GM21360 (cell line): Measurements from ENCODE around the gene MGLL.
A peak's percentile ranks its signal among the peaks of the same experiment; 100 is the strongest.

Experiments
- ATAC-seq: cut with Tn5 transposase; IDR thresholded peaks from one replicate; pipeline ENCODE4 v1.9.1; 2021; ENCODE audit warnings: mild to moderate bottlenecking, moderate library complexity; ENCODE audit not compliant: unreplicated experiment

MGLL gene

DNA sequence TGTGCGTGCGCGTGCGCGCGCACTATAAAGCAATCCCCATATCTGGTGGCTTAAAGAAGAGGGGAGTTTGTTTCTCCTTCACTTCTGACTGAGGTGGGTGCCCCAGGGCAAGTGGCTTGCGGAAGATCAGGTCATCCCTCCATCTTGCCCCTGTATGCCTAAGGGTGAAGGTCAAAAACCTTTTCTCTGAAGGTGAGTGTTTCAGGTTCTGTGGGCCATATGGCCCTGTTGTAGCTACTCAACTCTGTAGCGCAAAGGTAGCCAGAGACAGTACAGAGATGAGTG, 144.1 kb downstream of the MGLL start:
- no peak for ATAC-seq

DNA sequence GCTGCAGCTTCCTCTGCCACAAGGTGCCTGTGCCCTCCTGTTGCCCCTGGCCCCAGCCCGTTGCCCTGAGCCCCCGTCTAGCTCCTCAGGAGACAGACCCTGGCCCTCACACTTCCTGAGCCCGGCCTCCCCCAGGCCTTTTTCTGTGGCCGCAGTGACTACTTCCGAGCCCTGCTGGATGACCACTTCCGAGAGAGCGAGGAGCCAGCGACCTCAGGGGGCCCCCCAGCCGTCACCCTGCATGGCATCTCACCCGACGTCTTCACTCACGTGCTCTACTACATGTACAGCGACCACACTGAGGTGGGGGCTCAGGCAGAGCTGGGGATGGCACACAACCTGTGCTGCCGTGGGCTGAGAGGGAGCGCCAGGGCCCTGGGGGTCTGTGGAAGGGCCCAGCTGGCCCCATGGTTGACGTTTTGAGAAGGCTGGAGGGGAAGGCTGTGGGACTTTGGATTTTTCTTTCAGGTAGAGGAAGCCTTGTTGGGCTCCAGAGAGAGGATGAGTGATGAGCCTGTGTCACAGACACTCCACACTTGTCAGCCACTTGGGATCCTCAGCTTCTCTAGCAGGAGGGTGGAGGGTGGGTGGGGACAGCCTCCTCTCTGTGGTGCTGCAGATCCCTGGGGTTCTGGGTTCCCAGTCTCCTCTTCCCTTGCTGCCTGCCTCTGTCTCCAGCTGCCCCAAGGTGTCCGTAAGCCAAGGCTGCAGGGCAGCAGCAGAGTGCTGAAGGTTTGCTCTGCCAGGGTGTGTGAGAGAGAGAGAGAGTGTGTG, 144.6 kb downstream of the MGLL start:
- no peak for ATAC-seq

DNA sequence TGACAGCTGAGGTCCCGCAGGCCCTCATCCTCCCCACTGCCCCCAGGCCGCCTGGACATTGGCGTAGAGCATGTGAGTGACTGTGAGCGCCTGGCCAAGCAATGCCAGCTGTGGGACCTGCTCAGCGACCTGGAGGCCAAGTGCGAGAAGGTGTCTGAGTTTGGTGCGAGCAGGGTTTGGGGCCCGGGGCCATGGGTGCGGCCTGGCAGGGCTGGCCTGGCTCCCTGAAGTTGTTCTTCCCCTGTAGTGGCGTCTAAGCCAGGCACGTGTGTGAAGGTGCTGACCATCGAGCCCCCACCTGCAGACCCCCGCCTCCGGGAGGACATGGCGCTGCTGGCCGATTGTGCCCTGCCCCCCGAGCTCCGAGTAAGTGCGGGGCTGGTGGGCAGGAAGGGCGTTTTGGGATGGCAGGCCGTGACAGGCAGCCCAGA, 145.4 kb downstream of the MGLL start:
- ATAC-seq: no peak

DNA sequence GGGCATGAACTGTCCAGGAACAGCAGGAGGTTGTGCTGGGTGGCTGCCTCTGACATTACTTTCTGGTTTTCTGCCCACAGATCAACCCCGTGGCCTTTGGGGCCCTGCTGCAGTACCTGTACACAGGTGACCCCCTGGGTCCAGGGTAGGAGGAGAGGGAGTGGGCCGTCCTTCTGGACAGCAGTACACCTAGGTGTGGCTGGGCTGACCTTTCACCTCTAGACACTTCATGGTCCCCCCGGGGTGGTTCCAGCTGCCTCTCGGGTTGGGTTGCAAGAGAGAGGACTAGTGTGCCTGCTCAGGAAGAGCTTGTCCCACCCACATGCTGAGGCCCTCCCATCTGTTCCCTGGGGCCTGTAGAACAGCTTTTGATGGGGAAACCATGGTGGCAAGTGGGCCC, 145.9 kb downstream of the MGLL start:
- ATAC-seq: no peak

DNA sequence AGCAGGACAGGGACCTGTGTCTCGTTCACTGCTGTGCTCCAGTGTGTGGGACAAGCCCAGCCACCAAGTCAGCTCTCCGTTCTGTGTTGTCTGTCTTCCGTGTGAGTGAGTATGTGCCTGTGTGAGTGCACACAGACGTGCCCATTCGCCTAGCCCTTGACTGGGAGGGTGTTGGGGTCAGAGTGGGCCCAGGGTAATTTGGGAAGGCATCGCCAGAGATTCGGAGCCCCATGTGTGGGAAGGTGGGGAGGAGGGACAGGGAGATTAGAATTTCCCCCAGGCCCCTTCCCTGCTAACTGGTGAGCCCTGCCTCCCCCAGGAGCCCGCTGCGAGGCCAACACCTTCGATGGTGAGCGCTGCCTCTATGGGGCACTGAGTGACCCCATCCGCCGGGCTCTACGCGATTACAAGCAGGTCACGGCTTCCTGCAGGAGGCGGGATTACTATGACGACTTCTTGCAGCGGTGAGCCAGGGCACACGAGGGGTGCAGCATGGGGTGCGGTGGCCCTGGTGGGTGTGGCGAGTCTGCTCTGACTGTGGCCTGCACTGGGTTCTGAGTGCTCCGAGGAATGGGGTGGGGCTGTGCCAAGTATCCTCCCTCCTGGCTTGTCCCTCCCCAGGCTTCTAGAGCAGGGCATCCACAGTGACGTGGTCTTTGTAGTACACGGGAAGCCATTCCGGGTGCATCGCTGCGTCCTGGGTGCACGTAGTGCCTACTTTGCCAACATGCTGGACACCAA, 146.5 kb downstream of the MGLL start:
- no peak for ATAC-seq

DNA sequence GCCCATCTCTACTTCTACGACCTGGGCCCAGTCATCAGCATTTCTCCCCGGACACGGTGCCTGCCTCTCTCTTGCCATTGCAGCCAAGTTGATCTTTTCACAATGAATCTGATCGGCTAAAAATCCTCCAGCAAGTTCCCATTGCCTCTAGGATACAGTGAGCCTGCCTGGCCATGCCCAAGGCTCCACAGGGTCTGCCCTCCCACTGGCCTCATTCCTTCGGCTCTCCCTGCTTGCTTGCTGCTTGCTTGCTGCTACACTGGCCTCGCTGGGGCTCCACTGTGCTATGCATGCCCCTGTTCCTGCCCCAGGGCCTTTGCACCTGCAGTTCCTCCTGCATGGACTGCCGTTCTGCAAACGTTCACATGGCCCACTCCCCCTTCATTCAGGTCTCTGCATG, 147.5 kb downstream of the MGLL start:
- ATAC-seq: no peak

DNA sequence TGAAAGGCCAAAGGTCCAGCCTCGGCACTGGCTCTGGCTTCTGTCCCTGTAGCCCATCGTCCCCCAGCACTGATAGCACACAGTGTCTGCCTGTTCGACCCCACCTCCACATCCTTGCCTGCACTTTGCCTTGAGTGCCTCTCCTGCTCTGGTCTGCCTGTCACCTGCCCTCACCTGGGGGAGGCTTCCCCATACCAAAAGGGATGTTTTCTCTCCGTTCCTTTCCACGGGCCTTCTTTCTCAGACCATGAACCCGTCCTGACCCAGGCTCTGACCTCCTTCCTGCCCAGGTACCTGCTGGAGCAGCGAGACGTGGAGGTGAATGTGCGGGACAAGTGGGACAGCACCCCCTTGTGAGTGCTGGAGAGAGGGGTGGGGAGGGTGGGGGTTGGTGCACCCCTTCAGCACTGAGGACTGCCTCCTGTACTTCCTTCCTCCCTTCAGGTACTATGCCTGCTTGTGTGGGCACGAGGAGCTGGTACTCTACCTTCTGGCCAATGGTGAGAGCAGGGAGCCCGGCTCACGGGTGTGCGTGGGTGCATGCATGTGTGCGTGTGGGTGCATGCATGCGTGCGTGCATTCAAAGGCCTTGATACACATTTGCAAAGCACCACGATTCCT, 148.1 kb downstream of the MGLL start:
- ATAC-seq: no peak

DNA sequence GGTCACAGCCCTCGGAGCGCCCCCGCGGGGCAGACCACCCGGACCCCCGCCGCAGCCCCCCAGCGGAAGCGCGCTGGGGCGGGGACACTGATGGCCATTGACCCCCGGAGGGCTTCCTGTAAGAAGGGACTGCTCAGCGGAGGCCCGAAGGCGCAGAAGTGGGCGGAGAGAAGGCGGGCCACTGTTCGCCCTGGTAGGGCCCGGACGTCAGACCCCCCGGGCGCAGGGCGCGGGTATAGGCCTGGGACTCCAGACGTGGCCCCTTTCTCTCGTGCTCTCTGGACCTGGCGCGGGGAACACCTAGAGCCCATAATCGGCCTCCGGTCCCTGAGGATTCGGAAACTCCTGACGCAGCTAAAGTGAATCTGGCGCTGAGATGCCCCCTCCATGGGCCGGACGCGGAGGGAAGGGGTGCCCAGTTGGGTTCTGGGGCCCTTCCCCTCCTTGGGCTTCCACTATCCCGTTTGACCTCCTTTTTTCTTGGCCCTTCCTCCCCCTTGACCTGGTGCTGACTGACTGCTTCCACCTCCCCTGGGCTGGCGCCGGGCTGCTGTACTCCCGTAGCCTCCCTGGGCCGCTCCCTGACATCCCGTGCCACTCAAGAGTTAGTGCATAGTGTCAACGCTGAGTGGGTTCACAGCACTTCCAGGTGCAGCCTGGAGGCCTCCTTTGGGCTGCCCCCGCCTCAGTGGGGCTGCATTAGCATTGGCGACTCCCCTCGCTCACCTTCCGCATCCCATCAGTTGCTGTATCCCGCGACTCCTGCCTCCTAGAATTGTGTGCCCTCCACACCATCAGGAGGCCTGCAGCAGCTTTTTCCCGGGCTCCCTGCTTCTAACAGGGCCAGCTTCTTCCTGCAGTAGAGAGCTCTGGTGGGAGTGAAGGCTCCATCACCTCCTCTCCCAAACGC, 148.9 kb downstream of the MGLL start:
- ATAC-seq: peak; percentile 33

DNA sequence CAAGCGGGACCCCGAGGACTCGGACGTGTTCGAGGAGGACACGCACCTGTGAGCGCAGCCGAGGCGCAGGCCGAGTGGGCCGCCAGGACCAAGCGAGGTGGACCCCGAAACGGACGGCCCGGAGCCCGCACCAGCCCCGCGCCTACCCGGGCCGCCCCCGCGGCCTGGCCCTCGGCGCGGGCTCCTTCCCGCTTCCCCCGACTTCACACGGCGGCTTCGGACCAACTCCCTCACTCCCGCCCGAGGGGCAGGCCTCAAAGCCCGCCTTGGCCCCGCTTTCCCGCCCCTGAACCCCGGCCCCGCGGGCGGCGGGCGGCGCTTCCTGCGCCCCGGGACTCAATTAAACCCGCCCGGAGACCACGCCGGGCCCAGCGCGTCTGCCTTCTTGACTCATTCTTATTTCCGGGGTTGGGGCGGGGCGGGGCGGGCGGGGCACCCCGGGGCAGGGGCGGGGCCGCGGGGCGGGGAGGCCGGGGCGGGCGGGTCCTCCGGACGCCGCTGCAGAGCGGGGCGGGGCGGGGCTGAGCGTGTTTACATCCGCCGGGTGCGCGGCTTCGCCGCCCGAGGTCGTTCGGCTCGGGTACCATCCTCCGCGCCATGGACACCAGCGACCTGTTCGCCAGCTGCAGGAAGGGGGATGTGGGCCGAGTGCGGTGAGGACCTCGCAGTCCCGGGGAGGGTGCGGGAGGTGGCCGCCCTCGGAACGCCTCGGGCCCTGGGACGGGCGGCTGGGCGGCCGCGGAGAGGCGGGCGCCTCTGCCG, 149.7 kb downstream of the MGLL start, which contains the start of gene ABTB1:
TSS of gene ABTB1 (plus strand) at position 524 of the 762 bp plus-strand sequence. CDS start at position 598, 74 bp downstream.
- peak; percentile 60 for ATAC-seq

DNA sequence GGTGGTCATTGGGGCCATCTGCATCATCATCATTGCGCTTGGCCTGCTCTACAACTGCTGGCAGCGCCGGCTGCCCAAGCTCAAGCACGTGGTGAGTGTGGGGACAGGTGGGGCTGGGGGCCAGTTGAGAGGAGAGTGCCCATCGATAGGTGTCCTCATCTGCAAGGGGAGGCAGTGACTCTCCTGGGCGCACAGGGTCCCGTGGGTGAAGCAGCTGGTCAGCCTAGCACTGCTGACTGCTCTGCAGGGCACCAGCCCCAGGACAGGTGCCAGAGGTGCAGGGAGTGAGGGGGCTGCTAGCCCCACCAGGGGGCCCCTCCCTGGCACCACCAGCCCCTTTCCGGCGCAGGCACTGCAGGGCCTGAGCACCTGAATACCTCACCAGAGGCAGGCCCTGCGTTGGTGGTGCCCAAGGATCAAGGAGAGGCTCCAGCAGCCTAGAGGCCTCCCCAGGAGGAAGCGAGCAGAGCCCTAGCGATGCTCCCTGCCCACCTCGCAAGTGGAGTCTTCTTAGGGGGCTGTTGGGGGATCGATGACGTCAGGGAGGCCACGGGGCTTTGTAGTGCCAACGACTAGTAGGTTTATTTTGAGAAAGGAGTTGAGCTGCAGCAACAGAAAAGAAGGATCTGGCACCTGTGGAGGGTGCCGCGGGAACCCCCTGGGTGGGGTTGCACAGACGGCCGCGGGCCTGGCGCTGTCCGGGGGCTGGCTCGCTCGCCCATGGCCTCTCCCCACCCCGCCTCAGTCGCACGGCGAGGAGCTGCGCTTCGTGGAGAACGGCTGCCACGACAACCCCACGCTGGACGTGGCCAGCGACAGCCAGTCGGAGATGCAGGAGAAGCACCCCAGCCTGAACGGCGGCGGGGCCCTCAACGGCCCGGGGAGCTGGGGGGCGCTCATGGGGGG, 150.5 kb downstream of the MGLL start:
- ATAC-seq: peak; percentile 13

DNA sequence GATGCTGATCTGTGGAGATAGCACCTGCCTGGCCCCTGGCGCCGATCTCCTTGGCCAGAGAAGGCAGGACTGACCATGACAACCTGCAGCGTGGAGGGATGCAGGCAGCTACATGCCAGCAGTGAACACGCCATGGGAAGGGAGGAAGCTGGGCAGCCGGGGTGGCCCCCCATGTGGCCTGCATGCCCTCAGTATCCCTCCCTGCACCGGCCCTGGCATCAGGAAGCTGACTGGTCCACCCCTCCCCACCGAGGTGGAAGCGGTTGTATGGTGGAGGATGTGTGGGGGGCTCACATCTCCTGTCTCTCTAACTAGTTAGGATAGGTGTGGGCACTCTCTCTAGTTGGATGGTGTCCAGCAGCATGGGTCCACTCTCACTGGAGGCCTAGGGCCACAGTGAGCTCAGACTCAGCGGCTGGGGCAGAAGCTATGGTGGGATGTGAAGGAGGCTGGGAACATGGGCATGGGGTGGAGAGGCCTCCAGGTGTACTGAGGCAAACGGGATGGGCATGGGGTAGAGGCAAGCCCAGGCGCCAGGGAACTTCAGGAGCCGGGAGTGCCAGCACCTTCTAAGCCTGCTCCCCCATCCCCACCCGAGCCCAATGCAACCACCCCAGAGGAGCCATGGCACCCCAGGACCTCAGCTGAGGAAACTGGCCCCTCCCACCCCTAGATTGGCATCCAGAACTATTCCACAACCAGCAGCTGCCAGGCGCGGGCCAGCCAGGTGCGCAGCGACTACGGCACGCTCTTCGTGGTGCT, 151.4 kb downstream of the MGLL start:
- no peak for ATAC-seq

DNA sequence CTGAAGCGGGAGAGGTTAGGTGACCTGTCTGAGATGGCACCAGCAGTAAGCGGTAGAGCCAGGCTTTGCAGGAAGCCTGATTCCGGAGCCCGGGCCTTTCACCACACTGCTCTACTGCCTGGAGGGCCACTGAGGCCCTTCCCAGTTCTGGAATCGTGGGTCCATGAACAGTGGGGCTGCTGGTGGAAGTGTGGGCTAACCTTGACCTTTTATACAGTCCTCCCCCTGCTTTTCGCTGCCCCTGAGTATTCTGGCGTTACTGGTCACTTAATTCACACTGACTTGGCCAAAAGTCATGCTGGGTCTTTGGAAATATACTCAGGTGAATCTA, 152.1 kb downstream of the MGLL start:
- no peak for ATAC-seq

DNA sequence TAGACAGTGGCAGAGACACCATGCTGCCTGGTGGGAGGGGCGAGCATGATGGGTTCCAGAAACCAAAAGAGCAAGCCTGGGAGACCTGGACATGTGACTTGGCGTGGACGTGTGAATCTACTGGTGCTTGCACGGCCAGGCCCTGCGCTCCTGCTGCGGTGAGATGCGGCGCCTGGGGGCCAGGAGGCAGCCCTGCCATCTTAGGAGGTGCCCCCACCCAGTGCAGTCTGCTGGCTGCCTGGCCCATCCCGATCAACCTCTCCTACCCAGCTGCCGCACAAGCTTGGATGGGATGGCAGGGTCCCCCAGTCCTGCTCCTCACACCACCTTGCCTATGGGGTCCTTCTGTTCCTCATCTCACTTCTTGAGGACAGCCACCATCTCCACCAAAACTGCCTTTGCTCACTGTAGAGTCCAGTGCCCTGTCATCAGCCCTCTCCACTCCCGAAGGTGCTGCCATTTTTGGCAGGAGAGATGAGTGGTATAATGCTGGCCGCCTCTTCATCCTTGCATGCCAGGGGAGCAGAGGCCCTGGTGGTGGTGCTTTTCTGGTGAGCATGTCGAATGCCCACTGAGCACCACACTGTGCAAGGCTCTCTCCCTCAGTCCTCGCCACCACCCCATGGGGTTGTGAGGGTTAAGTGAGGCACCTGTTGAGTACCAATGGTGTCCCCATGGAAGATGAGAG, 152.6 kb downstream of the MGLL start:
- ATAC-seq: no peak

DNA sequence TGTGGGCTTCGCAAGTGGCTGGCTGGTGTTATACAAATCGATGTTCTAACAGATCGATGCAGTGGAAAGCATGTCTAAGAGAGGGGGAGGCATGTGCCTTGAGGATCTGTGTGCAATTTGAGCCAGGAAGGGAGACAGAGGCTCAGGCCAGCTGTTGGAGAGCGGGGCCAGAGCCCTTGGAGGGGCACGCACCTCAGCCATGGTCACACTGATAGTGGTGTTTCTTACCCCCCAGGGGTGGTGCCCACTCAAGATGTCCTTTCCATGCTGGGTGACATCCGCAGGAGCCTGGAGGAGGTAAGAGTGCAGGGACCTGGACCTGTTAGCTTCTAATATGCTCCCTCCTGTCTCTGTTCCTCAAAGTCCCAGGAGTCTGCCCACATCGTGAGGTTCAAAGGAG, 153.4 kb downstream of the MGLL start:
- ATAC-seq: no peak

DNA sequence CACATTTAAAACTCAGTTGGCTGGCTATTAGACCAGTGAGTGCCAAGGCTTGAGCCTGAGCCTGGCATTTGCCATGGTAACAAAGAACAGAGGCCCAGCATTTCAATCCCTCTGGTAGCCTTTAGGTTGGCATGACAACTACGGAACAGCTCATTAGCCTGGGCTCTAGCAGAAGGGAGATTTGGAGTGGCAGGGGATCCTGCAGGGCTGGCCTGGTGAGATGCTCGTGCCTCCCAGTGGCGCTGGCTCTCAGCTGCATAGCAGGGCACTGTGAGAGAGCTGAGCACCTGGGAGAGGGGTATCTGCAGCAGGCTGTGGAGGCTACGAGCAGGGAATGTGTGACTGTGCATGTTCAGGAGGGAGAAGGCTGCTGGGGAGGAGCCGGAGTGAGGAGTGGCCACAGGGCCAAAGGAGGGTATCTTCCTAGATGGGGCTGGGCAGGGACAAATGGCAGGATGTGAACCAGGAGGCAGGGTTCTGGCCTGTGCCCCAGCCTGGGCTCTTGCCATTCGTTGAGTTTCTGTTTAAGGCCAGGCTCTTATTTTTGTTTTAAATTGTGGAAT, 155.1 kb downstream of the MGLL start:
- no peak for ATAC-seq

DNA sequence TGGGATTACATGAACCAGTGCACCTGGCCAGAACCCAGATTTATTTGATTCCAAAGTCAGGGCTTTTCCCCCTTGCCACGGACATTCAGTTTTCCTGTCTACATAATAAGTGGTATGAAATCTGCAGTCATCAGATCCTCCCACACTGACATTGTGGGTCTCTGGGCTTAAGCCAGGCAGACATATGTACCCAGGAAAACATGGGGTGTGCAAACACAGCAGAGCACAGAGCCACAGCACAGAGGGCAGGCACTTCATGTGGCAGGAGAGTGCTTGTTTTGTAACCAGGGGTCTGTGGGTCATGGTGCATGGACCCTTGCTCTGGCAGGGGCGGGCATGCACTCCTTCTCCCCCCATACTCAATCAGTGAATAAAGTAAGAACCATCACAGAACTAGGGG, 155.6 kb downstream of the MGLL start:
- ATAC-seq: no peak

DNA sequence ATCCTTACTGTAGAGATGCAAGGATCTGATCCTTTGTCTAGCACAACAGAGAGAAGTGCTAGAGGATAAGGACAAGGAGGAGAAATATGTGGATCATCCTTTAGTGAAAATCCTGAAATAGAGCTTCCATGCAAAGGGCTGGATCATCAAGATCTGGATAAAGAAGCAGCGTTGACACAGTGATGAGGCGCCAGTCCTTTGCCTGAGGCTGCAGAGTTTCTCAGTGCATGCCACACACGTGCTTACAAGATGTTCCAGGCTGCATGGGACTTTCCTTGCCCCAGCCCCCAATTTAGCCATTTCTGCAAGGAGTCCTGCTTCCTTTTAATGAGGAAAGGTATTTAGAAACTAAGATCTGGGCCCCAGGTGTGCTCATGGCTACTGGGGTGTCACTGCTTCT, 156.7 kb downstream of the MGLL start:
- ATAC-seq: no peak

DNA sequence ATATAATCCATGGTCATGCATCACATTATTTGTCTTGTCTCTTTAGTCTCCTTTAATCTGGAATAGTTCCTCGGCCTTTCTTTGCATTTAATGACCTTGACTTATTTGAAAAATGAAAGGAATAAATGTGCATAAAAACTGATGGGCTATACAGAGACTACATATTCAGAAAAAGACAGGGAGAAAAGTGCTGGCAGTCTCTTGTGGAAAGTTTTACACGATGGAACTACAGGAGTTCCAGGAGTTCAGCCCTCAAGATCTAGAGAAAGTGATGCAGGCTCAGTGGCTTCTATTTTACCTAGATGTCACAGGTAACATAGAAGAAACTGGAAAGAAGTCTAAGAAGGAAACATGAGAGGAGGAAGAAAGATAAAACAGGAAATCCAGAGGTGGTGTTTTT, 157.2 kb downstream of the MGLL start:
- ATAC-seq: no peak
